Upper lobe of left lung (tissue), 6 donors: ENCODE results near the gene LRRIQ1. TPM values are rescaled to one million over a fixed set of nuclear protein-coding genes. Genes with fewer than 3 reads are reported as not detected.

ENCODE experiments used
- ATAC-seq, 2 donors: fragments of 200-7000 bp; cut with Tn5 transposase; one replicate each; pipeline ENCODE4 v1.9.1; 2022; ENCODE audit warnings: mild to moderate bottlenecking in 2 of 2, moderate library complexity in 2 of 2; ENCODE audit not compliant: low FRiP score in 2 of 2
- DNase-seq, 2 donors: peaks; one replicate each; pipeline ENCODE4 v3.0.0-alpha.2; 2019 to 2020
- H3K27ac ChIP-seq, 4 donors: fragments of 200-600 bp; sonication (generic); one replicate each; pipeline ENCODE4 v1.5.1; 2016 to 2019
- H3K27me3 ChIP-seq, 4 donors: fragments of 200-600 bp; sonication (generic); one replicate each; pipeline ENCODE4 v1.5.1; 2017 to 2019
- H3K36me3 ChIP-seq, 4 donors: fragments of 200-600 bp; sonication (generic); one replicate each; pipeline ENCODE4 v1.5.1; 2016 to 2019
- H3K4me1 ChIP-seq, 4 donors: fragments of 200-600 bp; sonication (generic); one replicate each; pipeline ENCODE4 v1.5.1; 2018 to 2019
- H3K4me3 ChIP-seq, 4 donors: fragments of 200-600 bp; sonication (generic); one replicate each; pipeline ENCODE4 v1.5.1; 2017 to 2019; ENCODE audit warnings: mild to moderate bottlenecking in 2 of 4, moderate library complexity in 1 of 4
- H3K9me3 ChIP-seq, 4 donors: fragments of 200-600 bp; sonication (generic); one replicate each; pipeline ENCODE4 v1.5.1; 2018 to 2019
- CTCF ChIP-seq, 6 experiments: fragments of 450-650 bp in 4 of 6; fragments of 200-600 bp in 2 of 6; sonication (generic) in 2 of 6; IDR thresholded peaks; one replicate each; pipeline ENCODE4 v1.5.1; 2016 to 2019; ENCODE audit warnings: antibody characterized with exemption in 6 of 6
- EP300 ChIP-seq, 4 donors: sonication (generic); formaldehyde crosslinking; IDR thresholded peaks; one replicate each; pipeline ENCODE4 v1.5.1; 2017; ENCODE audit warnings: antibody characterized with exemption in 4 of 4, control low read depth in 2 of 4
- POLR2A ChIP-seq, 4 donors: fragments of 450-650 bp; IDR thresholded peaks; one replicate each; pipeline ENCODE4 v1.5.1; 2016 to 2017; ENCODE audit warnings: antibody characterized with exemption in 4 of 4, mild to moderate bottlenecking in 2 of 4
- POLR2AphosphoS5 ChIP-seq, 2 donors: sonication (generic); formaldehyde crosslinking; IDR thresholded peaks; one replicate each; pipeline ENCODE4 v1.5.1; 2017; ENCODE audit warnings: antibody characterized with exemption in 2 of 2
- WGBS, 2 donors: methylation state at CpG; one replicate each; pipeline ENCODE4 v1.1.5; 2017 to 2018; 5-methylcytosine and 5-hydroxymethylcytosine counted together
- total RNA-seq, 6 donors: library from RNA; depleted of rRNA in 4 of 6; stranded (reverse); fragments of >200 nt in 4 of 6; gene quantifications; one replicate each; pipeline versions ENCODE4 v1.1.0 to v1.2.1, GENCODE V29; 2016 to 2021
- donor health status: DM: no; HTN: no; CAD: no; lungs with moderate emphysema.
- donor health status: DM: no; HTN: yes; CAD: no; lungs with severe emphysema.

The LRRIQ1 gene
- total RNA-seq, 6 donors from 2014 or later = 0.54 to 37.7 (median 6.0) TPM

GRCh38 chr12:85043829-85044228 lies 7.7 kb downstream of the LRRIQ1 start:
- ATAC-seq = no peak

GRCh38 chr12:85057370-85057963 lies 21.3 kb downstream of the LRRIQ1 start:
- Histone ChIP-seq H3K27me3 (no peaks in the 10 kb centered on the region), H3K36me3 (no peaks in the 10 kb centered on the region), H3K4me1 (no peaks in the 10 kb centered on the region), H3K27ac (no peak overlapping the region), H3K9me3 (no peaks in the 10 kb centered on the region), H3K4me3 (no peak overlapping the region)
- WGBS, 2 donors = 50 to 51% methylated on average over 2 of the region's 2 CpGs
- TF ChIP-seq EP300 (IDR thresholded peaks at IDR 0.05) (no peak), CTCF (IDR thresholded peaks at IDR 0.05) (peak in 5 of 6 experiments; percentile 43 to 64 (median 58)), POLR2AphosphoS5 (IDR thresholded peaks at IDR 0.05) (no peak)
- ATAC-seq (peak in 1 of 2 donors; percentile 69), DNase-seq (no peak)

More at GRCh38 chr12:85043829-85044228, 7.7 kb downstream of the LRRIQ1 start:
- no peak for DNase-seq
- no peak for TF ChIP-seq CTCF (IDR thresholded peaks at IDR 0.05)
- no peak for TF ChIP-seq POLR2AphosphoS5 (IDR thresholded peaks at IDR 0.05)
- no peak for TF ChIP-seq POLR2A (IDR thresholded peaks at IDR 0.05)
- no peak for TF ChIP-seq EP300 (IDR thresholded peaks at IDR 0.05)
- H3K27me3 ChIP-seq = no peaks in the 10 kb centered on the region
- H3K9me3 ChIP-seq = no peaks in the 10 kb centered on the region
- no peak overlapping the region for H3K4me3 ChIP-seq
- H3K36me3 ChIP-seq = no peaks in the 10 kb centered on the region
- H3K27ac ChIP-seq = no peak overlapping the region
- no peaks in the 10 kb centered on the region for H3K4me1 ChIP-seq

- Histone ChIP-seq H3K9me3 (no peaks in the 10 kb centered on the region), H3K27me3 (no peaks in the 10 kb centered on the region), H3K4me3 (no peak overlapping the region), H3K27ac (no peak overlapping the region), H3K4me1 (no peaks in the 10 kb centered on the region), H3K36me3 (no peaks in the 10 kb centered on the region)
- WGBS, 2 donors = 46 to 49% methylated on average over 3 of the region's 3 CpGs
- ATAC-seq (no peak), DNase-seq (no peak)
- no peak for TF ChIP-seq POLR2AphosphoS5 (IDR thresholded peaks at IDR 0.05)
- no peak for TF ChIP-seq POLR2A (IDR thresholded peaks at IDR 0.05)
- no peak for TF ChIP-seq CTCF (IDR thresholded peaks at IDR 0.05)
Measured at GRCh38 chr12:85058339-85058738, 22.2 kb downstream of the LRRIQ1 start.

GRCh38 chr12:85059594-85059993 lies 23.4 kb downstream of the LRRIQ1 start:
- no peaks in the 10 kb centered on the region for H3K4me1 ChIP-seq
- H3K27ac ChIP-seq = no peak overlapping the region
- no peaks in the 10 kb centered on the region for H3K9me3 ChIP-seq
- H3K27me3 ChIP-seq = no peaks in the 10 kb centered on the region
- no peak for DNase-seq
- no peak for ATAC-seq
- H3K36me3 ChIP-seq = no peaks in the 10 kb centered on the region
- TF ChIP-seq EP300 (IDR thresholded peaks at IDR 0.05) (no peak), POLR2AphosphoS5 (IDR thresholded peaks at IDR 0.05) (no peak), POLR2A (IDR thresholded peaks at IDR 0.05) (no peak), CTCF (IDR thresholded peaks at IDR 0.05) (no peak)
- no peak overlapping the region for H3K4me3 ChIP-seq
- WGBS, 2 donors = 70 to 72% methylated on average over 6 of the region's 6 CpGs

GRCh38 chr12:85060916-85061315 lies 24.8 kb downstream of the LRRIQ1 start:
- no peaks in the 10 kb centered on the region for H3K4me1 ChIP-seq
- WGBS, 2 donors = 58 to 66% methylated on average over 2 of the region's 2 CpGs

More at GRCh38 chr12:85060916-85061315, 24.8 kb downstream of the LRRIQ1 start:
- Histone ChIP-seq H3K27ac (no peak overlapping the region), H3K9me3 (no peaks in the 10 kb centered on the region), H3K36me3 (no peaks in the 10 kb centered on the region), H3K27me3 (no peaks in the 10 kb centered on the region), H3K4me3 (no peak overlapping the region)
- TF ChIP-seq EP300 (IDR thresholded peaks at IDR 0.05) (no peak), CTCF (IDR thresholded peaks at IDR 0.05) (no peak), POLR2A (IDR thresholded peaks at IDR 0.05) (no peak), POLR2AphosphoS5 (IDR thresholded peaks at IDR 0.05) (no peak)
- ATAC-seq = no peak
- no peak for DNase-seq
